K562 (cell line): Measurements from ENCODE around the gene TTLL9. TPM values are rescaled to one million over a fixed set of nuclear protein-coding genes. Genes with fewer than 3 reads are reported as not detected.

Source experiments
- ATAC-seq: fragments of 200-7000 bp; cut with Tn5 transposase; 3 replicates; pipeline ENCODE4 v1.9.1; 2020; ENCODE audit warnings: moderate library complexity
- BruUV-seq: library from RNA; stranded (reverse); fragments of 400-500 nt; replicated peaks from 2 replicates; lab custom pipeline; 2021; lab: Mats Ljungman, UMichigan
- CTCF ChIA-PET: fragments of 300-600 bp; formaldehyde crosslinking; extraction: SDS; loops from one replicate; lab custom pipeline; 2021; ENCODE audit warnings: low intra/inter-chr PET ratio; lab: Yijun Ruan, JAX
- POLR2A ChIA-PET: fragments of 300-600, 350-650 bp; sonication (Branson Sonifier 250); formaldehyde crosslinking; extraction: SDS; loops from one replicate; lab custom pipeline; 2021; ENCODE audit warnings: antibody characterized with exemption, inconsistent platforms; lab: Yijun Ruan, JAX
- DNase-seq, 4 experiments: peaks; one replicate each; pipeline versions ENCODE4 v3.0.0 to v3.0.0-alpha.2; 2011 to 2018; ENCODE audit warnings: low spot score in 3 of 4, mixed read lengths in 3 of 4; ENCODE audit errors: extremely low read depth in 1 of 4
- FAIRE-seq: peaks from 2 replicates; lab custom pipeline; 2011; peaks lifted over from hg19 to GRCh38; lab: Jason Lieb, UNC
- H2AFZ ChIP-seq: 2 replicates; pipeline ENCODE4 v1.6.0; 2011; ENCODE audit warnings: low read depth, low read length, control low read depth, inconsistent platforms
- H3K27ac ChIP-seq: fragments of 200-600 bp; 3 replicates; pipeline ENCODE4 v1.8.0; 2011; ENCODE audit warnings: low read depth, mild to moderate bottlenecking, control low read depth, inconsistent platforms, low read length, moderate library complexity, mixed read lengths; ENCODE audit errors: extremely low read depth
- H3K27me3 ChIP-seq, 2 experiments: fragments of 300-600 bp in 1 of 2; 2 replicates in 1 of 2; 3 replicates in 1 of 2; pipeline versions ENCODE4 v1.6.0 to v1.8.0; 2011; ENCODE audit warnings: inconsistent platforms in 2 of 2, low read length in 2 of 2, mild to moderate bottlenecking in 1 of 2, mixed read lengths in 1 of 2, moderate library complexity in 1 of 2; ENCODE audit not compliant: control insufficient read depth in 2 of 2, insufficient read depth in 2 of 2
- H3K36me3 ChIP-seq: fragments of 300-600 bp; 3 replicates; pipeline ENCODE4 v1.8.0; 2011; ENCODE audit warnings: mild to moderate bottlenecking, low read length, inconsistent platforms; ENCODE audit not compliant: control insufficient read depth, insufficient read depth
- H3K4me1 ChIP-seq, 2 experiments: fragments of 200-600 bp in 1 of 2; replicated peaks in 1 of 2; 2 replicates in 1 of 2; 3 replicates in 1 of 2; pipeline versions ENCODE4 v1.5.1 to v1.8.0; 2011; ENCODE audit warnings: inconsistent platforms in 2 of 2, low read length in 2 of 2, mild to moderate bottlenecking in 1 of 2, mixed read lengths in 1 of 2, moderate library complexity in 1 of 2; ENCODE audit not compliant: control insufficient read depth in 2 of 2, insufficient read depth in 2 of 2
- H3K4me2 ChIP-seq: 2 replicates; pipeline ENCODE4 v1.6.1; 2011; ENCODE audit warnings: low read length, control low read depth, inconsistent platforms, mixed read lengths; ENCODE audit not compliant: insufficient read depth
- H3K4me3 ChIP-seq: fragments of 200-600 bp; sonication (generic), shearing (Covaris generic); 2 replicates; pipeline ENCODE4 v1.5.1; 2016; ENCODE audit warnings: control low read depth, inconsistent platforms
- H3K79me2 ChIP-seq: fragments of 200-600 bp; 3 replicates; pipeline ENCODE4 v1.8.0; 2011; ENCODE audit warnings: low read length, inconsistent platforms; ENCODE audit not compliant: control insufficient read depth, insufficient read depth
- H3K9ac ChIP-seq, 2 experiments: 2 replicates each; pipeline versions ENCODE4 v1.6.0 to v1.6.1; 2011; ENCODE audit warnings: low read depth in 2 of 2, low read length in 2 of 2, control low read depth in 1 of 2, inconsistent platforms in 1 of 2, mild to moderate bottlenecking in 1 of 2, mixed read lengths in 1 of 2; ENCODE audit not compliant: insufficient read depth in 1 of 2
- H3K9me1 ChIP-seq: one replicate; pipeline ENCODE4 v1.6.0; 2011; ENCODE audit warnings: inconsistent platforms, mild to moderate bottlenecking, low read length, moderate library complexity; ENCODE audit not compliant: control insufficient read depth, insufficient read depth
- H3K9me3 ChIP-seq: replicated peaks from 2 replicates; pipeline ENCODE4 v1.5.1; 2011; ENCODE audit warnings: low read depth, low read length, inconsistent platforms; ENCODE audit not compliant: control insufficient read depth, insufficient read depth
- H4K20me1 ChIP-seq: replicated peaks from 2 replicates; pipeline ENCODE4 v1.6.1; 2011; ENCODE audit warnings: low read length, inconsistent platforms, mixed read lengths; ENCODE audit not compliant: control insufficient read depth, insufficient read depth
- CREB1 ChIP-seq, 2 experiments: sonication (generic) in 1 of 2; formaldehyde crosslinking in 1 of 2; IDR thresholded peaks; 2 replicates each; pipeline versions ENCODE4 v1.6.1 to v1.8.0; 2012 to 2022; ENCODE audit warnings: inconsistent platforms in 1 of 2, mild to moderate bottlenecking in 1 of 2, missing genetic modification reagents in 1 of 2, moderate library complexity in 1 of 2
- CTBP1 ChIP-seq: fragments of 450-650 bp; IDR thresholded peaks from 2 replicates; pipeline ENCODE4 v1.6.1; 2016; ENCODE audit warnings: borderline replicate concordance
- EGR1 ChIP-seq: fragments of 450-650 bp; conservative IDR thresholded peaks from 2 replicates; pipeline ENCODE4 v1.6.1; 2017; ENCODE audit warnings: mild to moderate bottlenecking
- HCFC1 ChIP-seq: IDR thresholded peaks from 2 replicates; pipeline ENCODE4 v1.6.1; 2012; ENCODE audit warnings: low read depth, low read length, improper control_type of control experiment
- MBD2 ChIP-seq: sonication (generic); IDR thresholded peaks from 2 replicates; pipeline ENCODE4 v1.6.1; 2016; ENCODE audit warnings: low read depth, borderline replicate concordance
- NR4A1 ChIP-seq, 2 experiments: fragments of 250-450 bp in 1 of 2; fragments of 450-650 bp in 1 of 2; sonication (Bioruptor Pico) in 1 of 2; IDR thresholded peaks; 2 replicates each; pipeline versions ENCODE4 v1.4.0 to v1.6.1; 2016 to 2020; ENCODE audit warnings: mild to moderate bottlenecking in 2 of 2, missing compliant biosample characterization in 1 of 2, missing genetic modification characterization in 1 of 2, moderate library complexity in 1 of 2
- POLR2AphosphoS5 ChIP-seq: IDR thresholded peaks from 2 replicates; pipeline ENCODE4 v1.6.1; 2011; ENCODE audit warnings: mild to moderate bottlenecking, low read depth, low read length, moderate library complexity; ENCODE audit not compliant: control insufficient read depth, insufficient read depth
- TAF9B ChIP-seq: fragments of 450-650 bp; IDR thresholded peaks from 2 replicates; pipeline ENCODE4 v1.6.1; 2018; ENCODE audit warnings: mild to moderate bottlenecking; ENCODE audit not compliant: partially characterized antibody
- ZNF507 ChIP-seq: conservative IDR thresholded peaks from 2 replicates; pipeline ENCODE4 v1.6.1; 2017; ENCODE audit warnings: missing genetic modification characterization, missing compliant biosample characterization
- ZNF518B ChIP-seq: fragments of 250-450 bp; sonication (Bioruptor Pico); IDR thresholded peaks from 2 replicates; pipeline ENCODE4 v1.5.0; 2021; ENCODE audit warnings: mild to moderate bottlenecking, moderate library complexity
- WGBS: fragments of 100-300 bp; shearing (Covaris generic); methylation state at CpG from one replicate; pipeline ENCODE4 v1.1.6; 2016; ENCODE audit warnings: low coverage, mixed read lengths; ENCODE audit not compliant: insufficient coverage; ENCODE audit errors: missing lambda C conversion rate; 5-methylcytosine and 5-hydroxymethylcytosine counted together
- in situ Hi-C: fragments of 300-500 bp; cut with MboI; formaldehyde crosslinking; loops from 4 replicates; pipeline ENCODE4 v1.15.0; 2018; ENCODE audit warnings: inconsistent platforms, mixed read lengths
- intact Hi-C: fragments of 100-400 bp; cut with micrococcal nuclease; formaldehyde crosslinking; loops from 2 replicates; pipeline ENCODE4 v1.14.2; 2022
- polyA plus RNA-seq, 8 experiments: library from polyadenylated mRNA; depleted of rRNA in 4 of 8; stranded (reverse) in 5 of 8; unstranded in 3 of 8; fragments of >200 nt; fragmentation: Nextera tagmentation in 2 of 8; fragmentation: Illumina TruSeq in 1 of 8; extraction: Ambion mirVana in 2 of 8; extraction: Trizol in 1 of 8; gene quantifications; 2 replicates each; pipeline versions ENCODE4 v1.2.1 to v1.2.3, GENCODE V29; 2011 to 2014; ENCODE audit warnings: inconsistent platforms in 1 of 8, missing spikeins in 1 of 8
- total RNA-seq, 7 experiments: library from RNA; depleted of rRNA in 6 of 7; stranded (reverse); fragments of >200 nt in 6 of 7; fragmentation: Illumina TruSeq in 2 of 7; extraction: Trizol in 2 of 7; gene quantifications; 2 replicates each; pipeline versions ENCODE4 v1.2.1 to v1.2.3, GENCODE V29; 2011 to 2021; ENCODE audit warnings: low replicate concordance in 1 of 7

The TTLL9 gene
- total and polyA plus RNA-seq, 9 of the 15 experiments (the other 6 are each of a cell fraction or from before 2014, with no cell fraction given) = 0.06 to 0.07 TPM; not detected in 7

DNA sequence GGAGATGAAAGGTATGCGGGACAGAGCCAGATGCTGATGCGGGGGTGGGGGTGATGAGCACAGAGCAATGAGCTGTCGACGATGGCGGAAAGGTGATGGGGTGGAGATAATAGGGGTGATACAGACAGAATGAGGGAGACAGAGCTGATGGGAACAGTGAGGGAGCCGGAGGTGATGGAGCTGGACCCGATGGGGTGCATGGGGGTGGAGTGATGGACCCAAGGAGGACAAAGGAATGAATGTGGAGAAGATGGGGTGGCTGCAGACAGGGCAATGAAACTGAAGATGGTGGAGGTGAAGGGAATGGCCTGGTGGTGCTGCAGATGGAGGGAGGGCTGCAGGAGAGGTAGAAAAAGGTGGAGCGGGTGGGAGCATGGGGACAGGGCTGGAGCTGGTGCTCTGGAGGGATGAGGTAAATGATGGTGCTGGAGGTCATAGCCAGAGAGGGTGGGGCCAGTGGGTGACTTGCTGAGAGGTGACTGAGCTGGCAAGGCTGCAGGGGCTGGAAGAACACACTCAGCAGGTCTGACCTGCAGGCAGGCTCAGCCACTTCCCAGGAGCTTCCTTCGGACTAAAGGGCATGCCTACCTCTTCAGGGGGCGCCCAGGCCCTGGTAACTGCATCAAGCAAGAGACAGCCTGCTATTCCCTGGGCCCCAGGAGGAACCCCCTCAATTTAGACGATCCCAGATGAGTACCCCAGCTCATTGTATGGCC lies 19.0 kb upstream of the TTLL9 start:
- H2AFZ ChIP-seq = no peak overlapping the region
- peaks cover 11 to 49% of the 10 kb centered on the region in 2 experiments for H3K27me3 ChIP-seq
- no peaks in the 10 kb centered on the region for H3K9me1 ChIP-seq
- H4K20me1 ChIP-seq = peaks cover 15% of the 10 kb centered on the region
- no peak for DNase-seq
- TF ChIP-seq CREB1 (IDR thresholded peaks at IDR 0.05) (no peak), CREB1 (CRISPR knock-in tag; IDR thresholded peaks at IDR 0.05) (no peak), EGR1 (peak; percentile 53)
- H3K36me3 ChIP-seq = no peaks in the 10 kb centered on the region
- CTCF ChIA-PET = interaction anchor here (0.6 to 4.8 kb wide), 2 partner anchors 32 to 101 kb away, joined by 3 to 49 read pairs; partner anchors contain the start of gene PDRG1
- H3K9ac ChIP-seq = no peak overlapping the region
- in situ Hi-C loops = loop anchor here (10.0 kb wide), 1 partner anchor 173 kb away; no protein-coding TSS in a partner anchor
- ATAC-seq = no peak
- H3K9me3 ChIP-seq = no peaks in the 10 kb centered on the region
- no peak overlapping the region for H3K4me2 ChIP-seq
- no peaks in the 10 kb centered on the region for H3K79me2 ChIP-seq
- WGBS = 3% methylated on average over 11 of the region's 11 CpGs
- BruUV-seq = no TSS peak
- POLR2A ChIA-PET = interaction anchor here (0.5 kb wide), 1 partner anchor 94 kb away, joined by 3 read pairs; no protein-coding TSS in a partner anchor
- H3K4me1 ChIP-seq = peaks cover 0 to 18% of the 10 kb centered on the region in 2 experiments; a peak in 3 of 5 replicates
- H3K4me3 ChIP-seq = no peak overlapping the region
- intact Hi-C loops = loop anchor here (5.0 kb wide), 1 partner anchor 801 kb away; no protein-coding TSS in a partner anchor
- no peak overlapping the region for H3K27ac ChIP-seq
- no peak for FAIRE-seq

- no peaks in the 10 kb centered on the region for H3K9me1 ChIP-seq
- intact Hi-C loops (loop anchor here (5.0 kb wide), 1 partner anchor 799 kb away; no protein-coding TSS in a partner anchor), in situ Hi-C loops (loop anchor here (10.0 kb wide), 1 partner anchor 171 kb away; no protein-coding TSS in a partner anchor)
- peaks cover 0 to 13% of the 10 kb centered on the region in 2 experiments; a peak in 3 of 5 replicates for H3K4me1 ChIP-seq
- FAIRE-seq (no peak), DNase-seq (no peak), ATAC-seq (no peak)
- ChIA-PET CTCF (interaction anchor here (0.5 to 4.8 kb wide), 5 partner anchors 17 to 239 kb away, joined by 3 to 49 read pairs (median 4); partner anchors contain the start of genes DUSP15, PDRG1 and TTLL9), POLR2A (interaction anchor here (1.5 kb wide), 1 partner anchor 13 kb away, joined by 4 read pairs; no protein-coding TSS in a partner anchor)
- no TSS peak for BruUV-seq
- H3K27ac ChIP-seq = no peak overlapping the region
- 3% methylated on average over 7 of the region's 7 CpGs for WGBS
- no peak overlapping the region for H3K9ac ChIP-seq
- no peaks in the 10 kb centered on the region for H3K9me3 ChIP-seq
- no peak overlapping the region for H2AFZ ChIP-seq
- H3K4me3 ChIP-seq = no peak overlapping the region
- H3K36me3 ChIP-seq = no peaks in the 10 kb centered on the region
- peaks cover 13 to 57% of the 10 kb centered on the region in 2 experiments for H3K27me3 ChIP-seq
- no peaks in the 10 kb centered on the region for H3K79me2 ChIP-seq
- peaks cover 8% of the 10 kb centered on the region for H4K20me1 ChIP-seq
- H3K4me2 ChIP-seq = no peak overlapping the region
- TF ChIP-seq MBD2 (no peak), NR4A1 (CRISPR knock-in tag; IDR thresholded peaks at IDR 0.05) (no peak), NR4A1 (tag; IDR thresholded peaks at IDR 0.05) (no peak), ZNF507 (no peak), POLR2AphosphoS5 (no peak), TAF9B (no peak), HCFC1 (no peak), ZNF518B (CRISPR knock-in tag) (no peak), CTBP1 (no peak)
These were observed 17.0 kb upstream of the TTLL9 start for GRCh38 chr20:31853481-31853880.
